GM21367 (cell line): ENCODE data around the gene AFM.
A peak's percentile ranks its signal among the peaks of the same experiment; 100 is the strongest.
"Not testable (repeated sequence)": the region's sequence is repeated elsewhere in the genome, so short reads cannot be mapped to it uniquely, and the experiment has no call there.

Experiments
- ATAC-seq: cut with Tn5 transposase; IDR thresholded peaks from one replicate; pipeline ENCODE4 v1.9.1; 2021; ENCODE audit not compliant: unreplicated experiment

AFM gene

GRCh38 chr4:73499996-73500765 is 18.6 kb downstream of the AFM start:
- no peak for ATAC-seq

GRCh38 chr4:73501664-73502265 is 20.2 kb downstream of the AFM start:
- ATAC-seq = no peak

GRCh38 chr4:73505567-73505966 is 24.0 kb downstream of the AFM start:
- ATAC-seq = no peak

- no peak for ATAC-seq
These were observed 26.0 kb downstream of the AFM start for GRCh38 chr4:73507541-73507940.

GRCh38 chr4:73508651-73509050 is 27.1 kb downstream of the AFM start:
- no peak for ATAC-seq

- ATAC-seq = no peak
These were observed 36.8 kb downstream of the AFM start for GRCh38 chr4:73518340-73518739.

GRCh38 chr4:73520821-73521220 is 39.3 kb downstream of the AFM start:
- ATAC-seq = no peak

- no peak for ATAC-seq
These were observed 41.6 kb downstream of the AFM start for GRCh38 chr4:73523126-73523525.

- ATAC-seq = no peak
These were observed 44.1 kb downstream of the AFM start for GRCh38 chr4:73525611-73526010.

- ATAC-seq = peak; percentile 62
These were observed 45.7 kb downstream of the AFM start for GRCh38 chr4:73527196-73527595.

GRCh38 chr4:73528171-73528570 is 46.6 kb downstream of the AFM start:
- ATAC-seq = no peak

- ATAC-seq = no peak
These were observed 52.2 kb downstream of the AFM start for GRCh38 chr4:73533515-73534422.

- no peak for ATAC-seq
These were observed 56.6 kb downstream of the AFM start for GRCh38 chr4:73538162-73538561.

- ATAC-seq = no peak
These were observed 57.8 kb downstream of the AFM start for GRCh38 chr4:73539386-73539785.

GRCh38 chr4:73540826-73541225 is 59.3 kb downstream of the AFM start:
- no peak for ATAC-seq

- no peak for ATAC-seq
These were observed 59.7 kb downstream of the AFM start for GRCh38 chr4:73541251-73541650.

- no peak for ATAC-seq
These were observed 63.1 kb downstream of the AFM start for GRCh38 chr4:73544620-73545019.

GRCh38 chr4:73550865-73551264 is 69.3 kb downstream of the AFM start:
- ATAC-seq = not testable (repeated sequence)
